Calu3 (cell line): ENCODE measurements around the gene CLIP4. TPM values are rescaled to one million over a fixed set of nuclear protein-coding genes. Genes with fewer than 3 reads are reported as not detected.
A peak's percentile ranks its signal among the peaks of the same experiment; 100 is the strongest.

Source experiments
- BruUV-seq: library from RNA; stranded (reverse); fragments of 400-500 nt; replicated peaks from 2 replicates; lab custom pipeline; 2021; lab: Mats Ljungman, UMichigan
- CTCF ChIA-PET: fragments of 300-600 bp; sonication (Branson Sonifier 250); formaldehyde crosslinking; loops from one replicate; lab custom pipeline; 2022; ENCODE audit warnings: antibody characterized with exemption; lab: Charles Lee
- DNase-seq: peaks from one replicate; pipeline ENCODE4 v3.0.0; 2022
- H3K27ac Mint-ChIP-seq: one replicate; pipeline ENCODE4 v1.8.0; 2022; ENCODE audit warnings: mixed read lengths; ENCODE audit not compliant: unreplicated experiment
- H3K27me3 Mint-ChIP-seq: one replicate; pipeline ENCODE4 v1.8.0; 2022; ENCODE audit warnings: mixed read lengths; ENCODE audit not compliant: unreplicated experiment
- H3K36me3 Mint-ChIP-seq: one replicate; pipeline ENCODE4 v1.8.0; 2022; ENCODE audit warnings: mild to moderate bottlenecking, moderate library complexity, mixed read lengths; ENCODE audit not compliant: insufficient read depth, unreplicated experiment
- H3K4me1 Mint-ChIP-seq: one replicate; pipeline ENCODE4 v1.8.0; 2022; ENCODE audit warnings: mild to moderate bottlenecking, low read depth, mixed read lengths; ENCODE audit not compliant: unreplicated experiment
- H3K4me3 Mint-ChIP-seq: one replicate; pipeline ENCODE4 v1.8.0; 2022; ENCODE audit warnings: mild to moderate bottlenecking, low read depth, moderate library complexity, mixed read lengths; ENCODE audit not compliant: unreplicated experiment
- H3K9me3 Mint-ChIP-seq: one replicate; pipeline ENCODE4 v1.8.0; 2022; ENCODE audit warnings: low read depth, mixed read lengths; ENCODE audit not compliant: unreplicated experiment
- intact Hi-C: fragments of 100-400 bp; cut with micrococcal nuclease; formaldehyde crosslinking; loops from one replicate; pipeline ENCODE4 v1.10.0; 2022; ENCODE audit not compliant: unreplicated experiment
- total RNA-seq: library from RNA; stranded (reverse); gene quantifications from 2 replicates; pipeline ENCODE4 v1.2.3, GENCODE V29; 2022
- TF ChIP-seq, protein P1 (sequence below): fragments of 200-600 bp; IDR thresholded peaks from one replicate; pipeline ENCODE4 v1.8.0; 2022; ENCODE audit warnings: antibody characterized with exemption; ENCODE audit not compliant: unreplicated experiment

Gene CLIP4
- total RNA-seq, 1 experiment from 2014 or later = 184 TPM

DNA sequence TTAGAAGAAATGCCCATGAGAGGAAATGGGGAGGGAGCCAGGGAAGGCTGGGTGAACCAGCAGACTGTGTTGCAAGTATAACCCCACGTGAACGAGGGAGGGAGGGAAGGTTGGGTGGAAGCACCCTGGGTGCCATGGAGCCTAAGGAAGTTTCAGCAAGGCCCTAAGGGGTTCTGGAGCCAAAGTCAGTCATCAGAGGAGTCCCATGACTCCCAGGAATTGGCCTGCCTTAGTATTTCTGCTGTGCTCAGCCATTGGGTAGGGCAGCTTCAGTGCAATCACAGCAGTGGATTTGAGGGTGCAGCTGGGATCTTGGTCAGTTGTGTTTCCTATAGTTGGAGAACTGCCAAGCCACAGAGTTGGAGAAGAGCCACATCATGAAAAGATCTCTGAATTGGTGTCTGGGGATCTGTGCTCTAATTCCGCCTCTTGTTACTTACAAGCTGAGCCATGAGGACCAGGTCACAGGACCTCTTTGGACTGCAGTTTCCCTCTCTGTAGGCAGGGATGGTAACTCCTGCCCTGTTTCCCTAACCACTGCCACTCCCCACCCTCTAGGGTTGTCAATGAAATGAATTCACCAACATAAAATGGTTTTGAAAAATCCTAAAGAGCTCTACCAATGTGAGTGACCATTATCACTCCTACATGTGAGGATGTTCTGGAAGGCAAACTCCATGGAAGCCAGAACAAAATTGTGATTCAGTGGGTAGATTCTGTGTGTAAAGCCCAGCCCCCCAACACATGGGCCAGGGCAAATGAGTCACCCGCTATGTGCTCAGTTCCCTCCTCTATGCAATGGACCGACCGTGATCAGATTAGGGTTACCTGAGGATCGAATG, 108.9 kb downstream of the CLIP4 start:
- TSS peak; percentile 7 for BruUV-seq
- CTCF ChIA-PET = no interaction called here
- no peak overlapping the region for H3K4me3 Mint-ChIP-seq

DNA sequence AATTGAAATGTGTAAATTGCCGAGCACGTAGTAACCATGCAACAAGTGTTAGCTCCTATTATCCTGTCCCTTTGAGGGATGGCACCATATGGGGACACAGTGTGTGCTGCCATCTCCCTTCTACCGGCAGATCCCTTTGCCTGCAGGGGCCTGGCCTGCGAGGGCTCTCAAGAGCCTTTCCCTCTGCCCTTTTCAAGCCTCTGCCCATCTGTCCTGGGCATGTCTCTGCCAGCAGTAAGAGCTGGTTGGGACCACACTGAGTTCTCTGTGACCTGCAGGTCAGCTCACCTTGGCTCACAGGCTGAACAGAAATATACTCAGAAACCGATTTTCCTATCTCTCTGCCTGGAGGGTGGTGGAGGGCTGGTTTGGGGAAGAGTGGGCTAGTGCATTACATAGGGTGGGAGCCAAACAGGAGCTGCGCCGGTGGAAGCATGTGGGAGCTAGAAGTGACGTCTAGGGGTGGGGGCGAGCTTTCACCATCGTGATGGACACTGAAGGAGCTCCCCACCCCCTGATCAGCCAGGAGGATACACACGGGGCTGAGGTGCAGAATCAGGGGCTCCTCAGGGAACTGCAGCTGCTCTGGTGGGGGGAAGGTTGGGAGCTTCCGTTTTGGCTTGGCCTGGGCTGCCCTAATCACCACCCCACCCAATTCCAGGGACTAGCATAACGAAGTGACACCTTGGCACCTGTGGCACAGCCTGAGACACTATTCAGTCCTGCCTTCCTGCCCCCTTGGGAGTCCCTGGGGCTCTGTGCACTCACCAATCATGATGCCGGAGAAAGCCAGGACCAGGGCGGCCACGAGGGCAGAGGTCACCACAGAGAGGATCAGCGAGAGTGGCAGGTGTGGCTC, 109.7 kb downstream of the CLIP4 start:
- CTCF ChIA-PET = no interaction called here
- Mint-ChIP-seq H3K4me1 (peaks cover 7% of the 10 kb centered on the region), H3K27ac (peak overlapping the region; percentile 74), H3K27me3 (peaks cover 50% of the 10 kb centered on the region), H3K4me3 (no peak overlapping the region), H3K9me3 (no peaks in the 10 kb centered on the region), H3K36me3 (peaks cover 60% of the 10 kb centered on the region)
- DNase-seq = no peak
- BruUV-seq = no TSS peak
- intact Hi-C loops = no loop called here
- TF ChIP-seq, protein P1, sequence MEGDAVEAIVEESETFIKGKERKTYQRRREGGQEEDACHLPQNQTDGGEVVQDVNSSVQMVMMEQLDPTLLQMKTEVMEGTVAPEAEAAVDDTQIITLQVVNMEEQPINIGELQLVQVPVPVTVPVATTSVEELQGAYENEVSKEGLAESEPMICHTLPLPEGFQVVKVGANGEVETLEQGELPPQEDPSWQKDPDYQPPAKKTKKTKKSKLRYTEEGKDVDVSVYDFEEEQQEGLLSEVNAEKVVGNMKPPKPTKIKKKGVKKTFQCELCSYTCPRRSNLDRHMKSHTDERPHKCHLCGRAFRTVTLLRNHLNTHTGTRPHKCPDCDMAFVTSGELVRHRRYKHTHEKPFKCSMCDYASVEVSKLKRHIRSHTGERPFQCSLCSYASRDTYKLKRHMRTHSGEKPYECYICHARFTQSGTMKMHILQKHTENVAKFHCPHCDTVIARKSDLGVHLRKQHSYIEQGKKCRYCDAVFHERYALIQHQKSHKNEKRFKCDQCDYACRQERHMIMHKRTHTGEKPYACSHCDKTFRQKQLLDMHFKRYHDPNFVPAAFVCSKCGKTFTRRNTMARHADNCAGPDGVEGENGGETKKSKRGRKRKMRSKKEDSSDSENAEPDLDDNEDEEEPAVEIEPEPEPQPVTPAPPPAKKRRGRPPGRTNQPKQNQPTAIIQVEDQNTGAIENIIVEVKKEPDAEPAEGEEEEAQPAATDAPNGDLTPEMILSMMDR = no peak

More for the DNA sequence above, 108.9 kb downstream of the CLIP4 start:
- intact Hi-C loops = no loop called here
- H3K36me3 Mint-ChIP-seq = peaks cover 61% of the 10 kb centered on the region
- peaks cover 7% of the 10 kb centered on the region for H3K4me1 Mint-ChIP-seq
- DNase-seq = peak; percentile 27
- H3K27me3 Mint-ChIP-seq = peaks cover 42% of the 10 kb centered on the region
- H3K9me3 Mint-ChIP-seq = no peaks in the 10 kb centered on the region
- peak overlapping the region; percentile 74 for H3K27ac Mint-ChIP-seq
- TF ChIP-seq, protein P1 = no peak

DNA sequence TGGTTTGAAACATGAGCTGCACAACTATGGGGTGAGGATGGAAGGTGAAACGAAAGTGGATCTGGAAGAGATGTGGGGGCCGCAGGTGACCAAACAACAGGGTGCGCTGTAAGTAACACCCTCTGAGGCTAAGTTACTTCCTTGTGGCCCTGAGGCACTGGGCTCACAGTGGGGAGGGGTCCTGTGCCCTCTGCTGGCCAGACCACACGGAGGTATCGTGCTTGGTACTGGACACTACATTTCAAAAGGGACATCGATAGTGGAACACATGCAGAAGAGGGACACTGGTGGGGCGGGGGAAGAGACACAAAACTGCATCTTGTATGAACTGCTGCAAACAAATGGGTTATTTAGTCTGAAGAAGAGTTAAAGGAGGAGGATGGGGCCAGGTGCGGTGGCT, 110.6 kb downstream of the CLIP4 start:
- Mint-ChIP-seq H3K4me1 (peaks cover 7% of the 10 kb centered on the region), H3K27ac (peak overlapping the region; percentile 20), H3K9me3 (no peaks in the 10 kb centered on the region), H3K4me3 (no peak overlapping the region), H3K36me3 (peaks cover 51% of the 10 kb centered on the region), H3K27me3 (peaks cover 59% of the 10 kb centered on the region)
- no peak for DNase-seq
- intact Hi-C loops = no loop called here
- TF ChIP-seq, protein P1 = no peak
- no TSS peak for BruUV-seq
- CTCF ChIA-PET = no interaction called here

DNA sequence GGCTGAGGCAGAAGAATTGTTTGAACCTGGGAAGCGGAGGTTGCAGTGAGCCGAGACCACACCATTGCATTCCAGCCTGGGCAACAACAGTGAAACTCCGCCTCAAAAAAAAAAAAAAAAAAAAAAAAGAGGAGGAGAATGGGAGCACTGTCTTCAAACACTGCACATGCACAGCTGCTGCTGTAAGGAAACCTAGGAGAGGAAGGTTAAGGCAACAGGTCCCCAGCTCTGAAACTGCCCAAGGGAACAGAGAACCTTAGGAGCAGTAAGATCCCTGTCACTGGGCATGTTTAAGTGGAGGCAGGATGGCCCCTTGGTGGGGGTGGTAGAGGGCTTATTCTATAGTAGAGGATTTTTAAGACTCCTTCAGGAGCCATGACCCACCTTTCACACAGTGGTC, 111.2 kb downstream of the CLIP4 start:
- H3K36me3 Mint-ChIP-seq = peaks cover 48% of the 10 kb centered on the region
- H3K27ac Mint-ChIP-seq = peak overlapping the region; percentile 20
- H3K9me3 Mint-ChIP-seq = no peaks in the 10 kb centered on the region
- CTCF ChIA-PET = no interaction called here
- TF ChIP-seq, protein P1 = no peak
- peaks cover 7% of the 10 kb centered on the region for H3K4me1 Mint-ChIP-seq
- DNase-seq = no peak
- no peak overlapping the region for H3K4me3 Mint-ChIP-seq
- BruUV-seq = no TSS peak
- intact Hi-C loops = no loop called here
- H3K27me3 Mint-ChIP-seq = peaks cover 62% of the 10 kb centered on the region
